Stimulated activated naive CD8-positive, alpha-beta T cell treated with anti-CD3 and anti-CD28 coated beads, Interleukin-15, Interleukin-2, amounts not matched to agents 100 U/mL and 50 U/mL, for 24 hours (primary cell): ENCODE data around the gene CRBN.

Experiments
- ATAC-seq: fragments of 150-1000 bp; cut with Tn5 transposase; one replicate; pipeline ENCODE4 v1.10.0; 2021
- DNase-seq: peaks from one replicate; pipeline ENCODE4 v3.0.0; 2021

Gene CRBN

GRCh38 chr3:3110749-3111361, 68.6 kb downstream of the CRBN start:
- DNase-seq (no peak), ATAC-seq (no peak)

- no peak for DNase-seq
- ATAC-seq: peak; percentile 28
Measured at GRCh38 chr3:3110299-3110630, 69.2 kb downstream of the CRBN start, which contains the start of gene IL5RA. TSS of gene IL5RA (minus strand) at chr3:3110374. CDS start at chr3:3104984, 5,390 bp downstream.

DNA sequence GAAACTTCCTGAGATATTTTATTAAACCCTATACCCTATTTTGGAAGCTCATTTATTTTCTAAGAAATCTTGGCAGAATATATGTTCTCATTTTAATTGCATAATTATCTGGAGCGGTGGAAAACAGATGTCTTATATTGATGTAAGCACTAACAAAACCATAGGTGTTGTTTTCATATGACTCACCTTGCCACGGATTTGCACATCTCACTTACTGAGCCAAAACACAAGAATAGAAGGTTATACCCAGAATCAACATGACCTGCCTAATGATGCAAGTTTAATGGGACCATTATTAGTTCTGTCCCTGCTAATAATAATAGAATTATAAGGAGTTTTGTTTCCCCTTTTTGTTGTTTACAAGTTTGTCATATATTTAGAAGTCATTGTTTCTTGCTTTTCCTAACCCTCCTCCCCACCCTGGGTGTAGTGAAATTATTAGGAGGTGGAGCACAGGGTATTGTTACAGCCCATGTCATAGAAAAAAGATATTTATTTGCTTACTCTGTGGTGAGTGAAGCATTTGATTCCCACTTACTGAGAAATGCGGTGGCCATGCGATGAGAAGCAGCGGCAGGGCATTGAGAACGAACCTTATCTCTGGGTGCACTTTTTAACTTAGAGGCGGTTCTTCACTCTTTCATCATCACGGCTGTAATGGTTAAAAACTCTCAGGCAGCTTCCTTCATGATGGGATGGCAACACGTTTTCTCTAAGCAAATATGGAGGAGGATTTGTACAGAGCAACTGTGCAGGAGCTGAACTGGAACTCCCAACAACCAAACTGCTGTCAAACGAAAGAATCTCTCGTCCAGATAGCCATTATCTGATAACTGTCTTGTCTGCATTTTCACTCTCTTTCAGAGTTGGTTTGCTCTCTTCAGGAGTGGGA, 69.8 kb downstream of the CRBN start:
- ATAC-seq (no peak), DNase-seq (no peak)

GRCh38 chr3:3107858-3108257, 71.6 kb downstream of the CRBN start:
- ATAC-seq (no peak), DNase-seq (no peak)

DNA sequence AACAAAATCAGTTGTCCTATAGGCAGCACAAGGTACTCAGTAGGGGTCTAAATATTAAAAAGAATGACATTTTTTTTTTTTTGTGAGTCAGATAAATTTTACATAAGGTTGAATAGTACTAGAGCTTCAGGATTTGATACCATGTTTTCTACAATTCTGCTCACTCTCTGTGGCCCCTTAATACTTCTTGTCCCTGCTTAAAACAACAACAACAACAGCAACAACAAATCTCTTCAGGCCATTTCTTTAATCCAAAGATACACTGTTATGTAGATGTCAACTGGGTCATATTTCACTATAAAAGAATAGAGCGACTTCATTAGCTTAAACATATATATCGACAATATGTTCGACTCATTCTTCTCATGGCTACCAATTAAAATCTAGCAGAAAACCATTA, 72.3 kb downstream of the CRBN start:
- ATAC-seq (no peak), DNase-seq (no peak)

DNA sequence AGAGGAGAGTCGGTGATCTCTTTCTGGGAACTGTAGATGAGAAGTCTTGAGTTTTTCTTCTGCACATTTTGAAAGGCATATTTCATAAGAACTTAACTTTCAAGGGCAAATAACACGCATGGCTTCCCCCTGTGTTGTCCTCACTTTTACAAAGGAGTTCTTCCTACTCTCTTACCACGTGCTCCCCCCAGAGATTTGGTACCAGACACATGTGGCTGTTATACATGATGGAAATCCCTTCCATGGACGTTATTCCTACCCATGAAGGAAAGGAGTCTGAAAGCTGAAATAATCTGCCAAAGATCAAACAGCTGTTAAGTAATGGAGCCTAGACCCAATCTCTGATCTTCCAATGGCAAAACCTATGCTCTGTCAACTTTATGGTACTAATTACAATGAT, 73.7 kb downstream of the CRBN start:
- ATAC-seq (no peak), DNase-seq (no peak)

GRCh38 chr3:3105246-3105645, 74.2 kb downstream of the CRBN start:
- DNase-seq (no peak), ATAC-seq (no peak)

- ATAC-seq (no peak), DNase-seq (no peak)
Measured at GRCh38 chr3:3102751-3103150, 76.7 kb downstream of the CRBN start.

GRCh38 chr3:3101660-3102458, 77.6 kb downstream of the CRBN start:
- no peak for ATAC-seq
- no peak for DNase-seq
